MM.1S (cell line): ENCODE data around the gene MIGA1.

ENCODE experiments used
- EZH2 ChIP-seq: fragments of 300-600 bp; sonication (generic); optimal IDR thresholded peaks from 2 replicates; pipeline ENCODE3; 2017; ENCODE audit warnings: low read depth, mild to moderate bottlenecking, antibody characterized with exemption, low read length, mixed read lengths
- EZH2phosphoT487 ChIP-seq: fragments of 300-600 bp; sonication (generic); IDR thresholded peaks from 2 replicates; pipeline ENCODE4 v1.6.1; 2018; ENCODE audit warnings: antibody characterized with exemption, low read length
- TF ChIP-seq, protein P1 (sequence below): fragments of 300-600 bp; sonication (generic); IDR thresholded peaks from 2 replicates; pipeline ENCODE4 v1.5.1; 2016; ENCODE audit warnings: antibody characterized with exemption, low read length, mixed read lengths

DNA sequence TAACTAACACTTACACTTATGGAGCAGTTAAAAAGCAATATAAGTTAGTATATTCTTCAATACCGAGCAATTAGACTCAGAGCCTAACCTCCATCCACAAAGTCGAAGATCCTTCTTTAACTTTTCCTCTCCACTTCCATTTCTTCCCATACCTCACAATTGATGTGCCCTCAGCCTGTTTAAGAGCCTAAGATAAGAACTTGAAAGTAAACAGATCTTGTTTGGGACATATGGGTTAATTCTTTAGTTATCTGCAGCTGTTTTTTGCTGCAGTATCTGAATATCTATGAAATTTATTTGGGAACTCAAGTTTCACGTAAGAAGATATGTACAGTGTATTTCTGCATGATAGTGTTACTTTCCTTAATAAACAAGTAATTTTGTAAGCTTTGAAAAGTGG is 51.5 kb downstream of the MIGA1 start:
- TF ChIP-seq, protein P1, sequence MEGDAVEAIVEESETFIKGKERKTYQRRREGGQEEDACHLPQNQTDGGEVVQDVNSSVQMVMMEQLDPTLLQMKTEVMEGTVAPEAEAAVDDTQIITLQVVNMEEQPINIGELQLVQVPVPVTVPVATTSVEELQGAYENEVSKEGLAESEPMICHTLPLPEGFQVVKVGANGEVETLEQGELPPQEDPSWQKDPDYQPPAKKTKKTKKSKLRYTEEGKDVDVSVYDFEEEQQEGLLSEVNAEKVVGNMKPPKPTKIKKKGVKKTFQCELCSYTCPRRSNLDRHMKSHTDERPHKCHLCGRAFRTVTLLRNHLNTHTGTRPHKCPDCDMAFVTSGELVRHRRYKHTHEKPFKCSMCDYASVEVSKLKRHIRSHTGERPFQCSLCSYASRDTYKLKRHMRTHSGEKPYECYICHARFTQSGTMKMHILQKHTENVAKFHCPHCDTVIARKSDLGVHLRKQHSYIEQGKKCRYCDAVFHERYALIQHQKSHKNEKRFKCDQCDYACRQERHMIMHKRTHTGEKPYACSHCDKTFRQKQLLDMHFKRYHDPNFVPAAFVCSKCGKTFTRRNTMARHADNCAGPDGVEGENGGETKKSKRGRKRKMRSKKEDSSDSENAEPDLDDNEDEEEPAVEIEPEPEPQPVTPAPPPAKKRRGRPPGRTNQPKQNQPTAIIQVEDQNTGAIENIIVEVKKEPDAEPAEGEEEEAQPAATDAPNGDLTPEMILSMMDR = no peak
- TF ChIP-seq EZH2 (no peak), EZH2phosphoT487 (no peak)
